Astrocyte (in vitro differentiated cells and primary cell): ENCODE measurements around the gene EPHA7. TPM values are rescaled to one million over a fixed set of nuclear protein-coding genes. Genes with fewer than 3 reads are reported as not detected.

Experiments used
- DNase-seq: peaks from one replicate; pipeline ENCODE4 v3.0.0-alpha.2; 2010; ENCODE audit warnings: low read depth
- FAIRE-seq: peaks from 2 replicates; lab custom pipeline; 2011; peaks lifted over from hg19 to GRCh38; lab: Jason Lieb, UNC
- H2AFZ ChIP-seq: 2 replicates; pipeline ENCODE4 v1.6.0; 2012; ENCODE audit warnings: low read depth, low read length, inconsistent platforms
- H3K27ac ChIP-seq: 2 replicates; pipeline ENCODE4 v1.5.1; 2011; ENCODE audit warnings: low read depth, low read length, inconsistent platforms
- H3K27me3 ChIP-seq: 2 replicates; pipeline ENCODE4 v1.6.0; 2011; ENCODE audit warnings: low read length, inconsistent platforms; ENCODE audit not compliant: insufficient read depth
- H3K36me3 ChIP-seq: 2 replicates; pipeline ENCODE4 v1.5.1; 2011; ENCODE audit warnings: low read length, inconsistent platforms; ENCODE audit not compliant: insufficient read depth
- H3K4me1 ChIP-seq: 2 replicates; pipeline ENCODE4 v1.5.1; 2011; ENCODE audit warnings: low read length, inconsistent platforms; ENCODE audit not compliant: insufficient read depth
- H3K4me2 ChIP-seq: 2 replicates; pipeline ENCODE4 v1.6.0; 2012; ENCODE audit warnings: low read length, inconsistent platforms
- H3K4me3 ChIP-seq: 2 replicates; pipeline ENCODE4 v1.5.1; 2011; ENCODE audit warnings: low read depth, mild to moderate bottlenecking, low read length, inconsistent platforms; ENCODE audit not compliant: insufficient read depth
- H3K79me2 ChIP-seq: 2 replicates; pipeline ENCODE4 v1.6.0; 2012; ENCODE audit warnings: mild to moderate bottlenecking, low read length, inconsistent platforms; ENCODE audit not compliant: insufficient read depth
- H3K9ac ChIP-seq: 2 replicates; pipeline ENCODE4 v1.6.0; 2012; ENCODE audit warnings: mild to moderate bottlenecking, low read length, inconsistent platforms
- H3K9me3 ChIP-seq: 2 replicates; pipeline ENCODE4 v1.5.1; 2012; ENCODE audit warnings: low read depth, mild to moderate bottlenecking, low read length, inconsistent platforms; ENCODE audit not compliant: insufficient read depth
- H4K20me1 ChIP-seq: 2 replicates; pipeline ENCODE4 v1.6.0; 2012; ENCODE audit warnings: low read length, inconsistent platforms; ENCODE audit not compliant: insufficient read depth
- H3K27ac Mint-ChIP-seq: one replicate; pipeline ENCODE4 v1.8.0; 2021; ENCODE audit warnings: mild to moderate bottlenecking, mixed read lengths; ENCODE audit not compliant: unreplicated experiment
- H3K27me3 Mint-ChIP-seq: one replicate; pipeline ENCODE4 v1.8.0; 2021; ENCODE audit warnings: low read depth, mixed read lengths; ENCODE audit not compliant: unreplicated experiment
- H3K36me3 Mint-ChIP-seq: one replicate; pipeline ENCODE4 v1.8.0; 2021; ENCODE audit warnings: low read depth, mixed read lengths; ENCODE audit not compliant: unreplicated experiment
- H3K4me1 Mint-ChIP-seq: one replicate; pipeline ENCODE4 v1.8.0; 2021; ENCODE audit warnings: low read depth, mixed read lengths; ENCODE audit not compliant: unreplicated experiment
- H3K4me3 Mint-ChIP-seq: one replicate; pipeline ENCODE4 v1.8.0; 2021; ENCODE audit warnings: mild to moderate bottlenecking, moderate library complexity, mixed read lengths; ENCODE audit not compliant: unreplicated experiment
- H3K9me3 Mint-ChIP-seq: one replicate; pipeline ENCODE4 v1.8.0; 2021; ENCODE audit warnings: mild to moderate bottlenecking, mixed read lengths; ENCODE audit not compliant: unreplicated experiment
- CTCF ChIP-seq: IDR thresholded peaks from 2 replicates; pipeline ENCODE4 v1.5.1; 2011; ENCODE audit warnings: low read depth, mild to moderate bottlenecking, inconsistent platforms, low read length, moderate library complexity; ENCODE audit not compliant: insufficient read depth
- EZH2 ChIP-seq: IDR thresholded peaks from 2 replicates; pipeline ENCODE4 v1.6.1; 2012; ENCODE audit warnings: mild to moderate bottlenecking, low read length, inconsistent platforms; ENCODE audit not compliant: insufficient read depth
- total RNA-seq: library from RNA; stranded (reverse); gene quantifications from 2 replicates; pipeline ENCODE4 v1.2.1, GENCODE V29; 2021

EPHA7 gene
- total RNA-seq, 1 donor from 2014 or later: 0.82 TPM

DNA sequence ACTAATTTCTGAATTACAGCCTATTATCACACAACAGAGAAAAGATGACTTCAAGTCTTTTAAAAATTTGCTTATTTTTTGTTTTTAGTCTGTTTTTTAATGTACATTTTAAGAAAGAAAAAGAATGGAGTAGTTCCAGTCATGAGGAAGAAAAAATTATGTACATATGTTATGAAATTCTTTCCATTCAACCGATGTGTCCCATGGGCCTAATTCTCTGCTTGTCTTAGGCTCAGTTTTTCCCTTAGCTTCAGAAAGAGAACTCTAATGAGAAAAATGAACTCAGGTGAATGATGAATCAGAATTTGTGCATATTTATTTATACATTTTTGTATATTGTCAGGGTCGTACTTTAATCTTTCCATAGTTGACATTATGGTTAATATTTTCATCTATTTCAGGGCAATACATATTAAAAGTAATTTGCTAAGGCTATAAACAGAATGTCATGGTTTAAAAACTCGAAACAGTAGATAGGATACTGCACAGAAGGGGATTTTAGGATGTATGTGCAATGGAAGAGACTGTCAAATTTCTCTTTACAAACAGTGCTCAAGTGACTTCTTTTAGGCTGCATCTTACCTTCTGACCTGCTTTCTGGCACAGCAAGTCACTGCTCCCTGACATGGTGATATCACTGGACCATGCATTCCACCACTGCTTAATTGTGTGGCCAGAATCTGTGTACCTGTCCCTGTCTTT is 153.1 kb downstream of the EPHA7 start:
- Histone ChIP-seq H3K4me3 (no peak overlapping the region), H3K36me3 (no peaks in the 10 kb centered on the region), H2AFZ (no peak overlapping the region), H3K4me1 (no peaks in the 10 kb centered on the region), H4K20me1 (no peaks in the 10 kb centered on the region), H3K9ac (no peak overlapping the region), H3K27ac (no peak overlapping the region), H3K9me3 (no peaks in the 10 kb centered on the region), H3K79me2 (no peaks in the 10 kb centered on the region), H3K27me3 (no peaks in the 10 kb centered on the region), H3K4me2 (no peak overlapping the region)
- H3K4me3 Mint-ChIP-seq: no peak overlapping the region
- H3K4me1 Mint-ChIP-seq: no peaks in the 10 kb centered on the region
- H3K9me3 Mint-ChIP-seq: no peaks in the 10 kb centered on the region
- no peak for TF ChIP-seq EZH2
- TF ChIP-seq CTCF: no peak
- DNase-seq (no peak), FAIRE-seq (no peak)
- no peaks in the 10 kb centered on the region for H3K36me3 Mint-ChIP-seq
- H3K27ac Mint-ChIP-seq: no peak overlapping the region
- H3K27me3 Mint-ChIP-seq: no peaks in the 10 kb centered on the region

DNA sequence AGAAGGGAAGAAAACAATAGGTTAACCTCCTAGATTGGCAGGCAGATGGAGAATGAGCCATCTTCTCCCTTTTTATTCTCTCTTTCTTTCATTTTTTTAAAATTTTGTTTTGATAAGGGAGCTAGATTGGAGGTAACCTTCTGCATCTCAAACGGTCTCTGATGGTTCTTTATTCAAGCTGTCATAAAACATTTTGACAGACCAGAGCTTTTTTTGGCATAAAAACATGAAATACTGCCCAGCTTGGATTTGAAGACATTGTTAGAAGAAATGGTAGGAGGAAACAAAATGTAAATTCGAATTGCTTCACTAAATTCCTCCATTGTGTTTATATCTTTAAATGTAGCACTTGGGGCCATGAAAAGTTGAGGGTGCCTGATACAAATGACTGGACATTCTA is 158.5 kb downstream of the EPHA7 start:
- Histone ChIP-seq H2AFZ (no peak overlapping the region), H3K27me3 (no peaks in the 10 kb centered on the region), H4K20me1 (no peaks in the 10 kb centered on the region), H3K4me1 (no peaks in the 10 kb centered on the region), H3K9ac (no peak overlapping the region), H3K27ac (no peak overlapping the region), H3K9me3 (no peaks in the 10 kb centered on the region), H3K4me2 (no peak overlapping the region), H3K4me3 (no peak overlapping the region), H3K79me2 (no peaks in the 10 kb centered on the region), H3K36me3 (no peaks in the 10 kb centered on the region)
- DNase-seq (no peak), FAIRE-seq (no peak)
- no peaks in the 10 kb centered on the region for H3K27me3 Mint-ChIP-seq
- no peak for TF ChIP-seq EZH2
- no peak for TF ChIP-seq CTCF
- no peak overlapping the region for H3K4me3 Mint-ChIP-seq
- H3K27ac Mint-ChIP-seq: no peak overlapping the region
- no peaks in the 10 kb centered on the region for H3K9me3 Mint-ChIP-seq
- H3K36me3 Mint-ChIP-seq: no peaks in the 10 kb centered on the region
- no peaks in the 10 kb centered on the region for H3K4me1 Mint-ChIP-seq

- no peak for DNase-seq
- H3K27ac ChIP-seq: no peak overlapping the region
- FAIRE-seq: no peak
- Mint-ChIP-seq H3K4me3 (no peak overlapping the region), H3K36me3 (no peaks in the 10 kb centered on the region), H3K9me3 (no peaks in the 10 kb centered on the region), H3K4me1 (no peaks in the 10 kb centered on the region), H3K27me3 (no peaks in the 10 kb centered on the region), H3K27ac (no peak overlapping the region)
- no peaks in the 10 kb centered on the region for H3K4me1 ChIP-seq
- no peaks in the 10 kb centered on the region for H3K36me3 ChIP-seq
- no peak overlapping the region for H3K4me2 ChIP-seq
- H3K27me3 ChIP-seq: no peaks in the 10 kb centered on the region
- H3K4me3 ChIP-seq: no peak overlapping the region
- no peaks in the 10 kb centered on the region for H3K79me2 ChIP-seq
- H4K20me1 ChIP-seq: no peaks in the 10 kb centered on the region
- H2AFZ ChIP-seq: no peak overlapping the region
- no peak overlapping the region for H3K9ac ChIP-seq
- no peak for TF ChIP-seq CTCF
- no peak for TF ChIP-seq EZH2
- no peaks in the 10 kb centered on the region for H3K9me3 ChIP-seq
These were observed 160.0 kb downstream of the EPHA7 start for GRCh38 chr6:93259332-93259731.
